NB4 (cell line): ENCODE measurements around the gene LEP.

Source experiments
- DNase-seq: peaks from one replicate; pipeline ENCODE4 v3.0.0; 2010; ENCODE audit warnings: low read depth
- H3K4me3 ChIP-seq: one replicate; pipeline ENCODE4 v1.5.1; 2011; ENCODE audit warnings: mild to moderate bottlenecking, low read depth, low read length, moderate library complexity
- MAX ChIP-seq: IDR thresholded peaks from 2 replicates; pipeline ENCODE4 v1.6.1; 2011; ENCODE audit warnings: low read depth, low read length
- MYC ChIP-seq: IDR thresholded peaks from 2 replicates; pipeline ENCODE4 v1.6.1; 2011; ENCODE audit warnings: low read depth, low read length
- POLR2A ChIP-seq: IDR thresholded peaks from 2 replicates; pipeline ENCODE4 v1.6.1; 2011; ENCODE audit warnings: mild to moderate bottlenecking; ENCODE audit not compliant: insufficient read length; ENCODE audit errors: extremely low read depth
- TF ChIP-seq, protein P1 (sequence below): IDR thresholded peaks from one replicate; pipeline ENCODE4 v1.5.1; 2012; ENCODE audit warnings: low read depth, low read length

The LEP gene

GRCh38 chr7:128215281-128215680 is 25.8 kb upstream of the LEP start:
- no peak for DNase-seq
- no peak overlapping the region for H3K4me3 ChIP-seq
- no peak for TF ChIP-seq MAX
- TF ChIP-seq, protein P1, sequence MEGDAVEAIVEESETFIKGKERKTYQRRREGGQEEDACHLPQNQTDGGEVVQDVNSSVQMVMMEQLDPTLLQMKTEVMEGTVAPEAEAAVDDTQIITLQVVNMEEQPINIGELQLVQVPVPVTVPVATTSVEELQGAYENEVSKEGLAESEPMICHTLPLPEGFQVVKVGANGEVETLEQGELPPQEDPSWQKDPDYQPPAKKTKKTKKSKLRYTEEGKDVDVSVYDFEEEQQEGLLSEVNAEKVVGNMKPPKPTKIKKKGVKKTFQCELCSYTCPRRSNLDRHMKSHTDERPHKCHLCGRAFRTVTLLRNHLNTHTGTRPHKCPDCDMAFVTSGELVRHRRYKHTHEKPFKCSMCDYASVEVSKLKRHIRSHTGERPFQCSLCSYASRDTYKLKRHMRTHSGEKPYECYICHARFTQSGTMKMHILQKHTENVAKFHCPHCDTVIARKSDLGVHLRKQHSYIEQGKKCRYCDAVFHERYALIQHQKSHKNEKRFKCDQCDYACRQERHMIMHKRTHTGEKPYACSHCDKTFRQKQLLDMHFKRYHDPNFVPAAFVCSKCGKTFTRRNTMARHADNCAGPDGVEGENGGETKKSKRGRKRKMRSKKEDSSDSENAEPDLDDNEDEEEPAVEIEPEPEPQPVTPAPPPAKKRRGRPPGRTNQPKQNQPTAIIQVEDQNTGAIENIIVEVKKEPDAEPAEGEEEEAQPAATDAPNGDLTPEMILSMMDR, result no peak
- TF ChIP-seq POLR2A, result no peak
- TF ChIP-seq MYC, result no peak

DNA sequence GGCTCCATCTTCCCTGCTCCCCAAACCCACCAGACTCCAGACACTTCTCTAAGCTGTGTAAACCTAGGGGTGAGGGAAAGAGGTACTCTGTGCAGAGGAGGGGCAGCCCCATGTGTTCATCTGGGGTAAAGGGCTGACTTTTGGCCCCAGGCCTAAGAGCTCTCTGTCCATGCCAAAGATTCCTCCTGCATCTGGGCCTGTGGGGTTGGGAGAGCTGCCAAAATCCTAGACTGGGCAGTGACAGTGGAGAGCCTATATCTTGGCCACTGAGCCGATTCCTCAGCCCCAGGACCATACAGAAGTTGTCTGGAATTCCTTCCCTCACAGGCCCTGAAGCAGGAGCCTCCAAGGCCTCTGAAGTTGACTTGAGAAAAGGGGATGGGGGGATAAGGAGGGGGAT is 25.3 kb upstream of the LEP start:
- no peak for DNase-seq
- no peak for TF ChIP-seq POLR2A
- TF ChIP-seq, protein P1, result no peak
- no peak for TF ChIP-seq MYC
- no peak for TF ChIP-seq MAX

DNA sequence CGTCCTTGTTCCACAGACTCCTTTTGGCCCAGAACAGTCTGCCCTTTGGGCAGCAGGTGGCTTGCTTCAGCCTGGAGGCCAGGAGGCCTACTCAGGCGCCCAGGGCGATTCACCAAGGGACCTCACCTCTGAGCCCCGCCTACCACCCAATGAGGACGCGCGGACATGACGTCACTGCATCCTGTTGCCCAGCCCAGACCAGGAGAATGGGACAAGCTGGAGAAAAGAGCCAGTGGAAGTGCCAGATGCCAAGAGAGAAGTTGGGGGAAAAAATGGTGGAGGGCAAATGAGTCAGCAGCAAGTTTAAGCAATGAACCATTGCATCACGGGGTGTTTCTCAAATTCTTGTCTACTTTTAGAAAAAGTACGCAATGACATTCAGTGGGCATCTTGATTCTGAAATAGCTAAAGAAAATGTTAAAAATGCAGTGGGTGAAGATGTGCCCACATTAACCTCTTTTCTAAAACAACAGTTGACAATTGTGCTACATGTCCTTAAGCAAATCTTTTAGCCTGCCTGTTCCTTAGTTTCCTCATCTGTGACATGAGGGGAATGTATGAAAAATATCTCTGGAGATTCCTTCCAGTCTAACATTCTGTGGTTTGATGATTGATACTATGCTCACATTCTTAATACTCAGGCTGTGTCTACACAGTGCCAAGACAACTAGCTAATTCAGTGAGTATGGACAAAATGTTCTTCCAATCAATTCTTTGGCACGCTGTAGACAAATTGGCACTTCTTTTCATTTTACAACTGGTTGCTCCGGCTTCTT is 23.9 kb upstream of the LEP start:
- TF ChIP-seq, protein P1, result peak; percentile 8
- TF ChIP-seq MYC (no peak), MAX (no peak)
- peak; percentile 94 for DNase-seq

More for the DNA sequence above, 25.3 kb upstream of the LEP start:
- no peak overlapping the region for H3K4me3 ChIP-seq

GRCh38 chr7:128217967-128218652 is 23.0 kb upstream of the LEP start:
- peak; percentile 74 for DNase-seq
- TF ChIP-seq MYC, result no peak
- TF ChIP-seq, protein P1, result peak; percentile 38
- H3K4me3 ChIP-seq, result no peak overlapping the region

More for the DNA sequence above, 23.9 kb upstream of the LEP start:
- no peak overlapping the region for H3K4me3 ChIP-seq

GRCh38 chr7:128219636-128220035 is 21.4 kb upstream of the LEP start:
- no peak for TF ChIP-seq MAX
- no peak for TF ChIP-seq MYC
- TF ChIP-seq, protein P1, result no peak
- no peak for DNase-seq
- H3K4me3 ChIP-seq, result no peak overlapping the region
